SK-N-MC (cell line): ENCODE data around the gene CTBP2.

Source experiments
- EZH2 ChIP-seq: fragments of 200-600 bp; sonication (generic); IDR thresholded peaks from one replicate; pipeline ENCODE4 v1.6.1; 2017; ENCODE audit warnings: antibody characterized with exemption
- FOXP2 ChIP-seq: optimal IDR thresholded peaks from 2 replicates; pipeline ENCODE3; 2011; ENCODE audit warnings: mild to moderate bottlenecking, moderate library complexity; ENCODE audit not compliant: insufficient read depth; ENCODE audit errors: extremely low read length, control extremely low read depth
- POLR2AphosphoS5 ChIP-seq: IDR thresholded peaks from 2 replicates; pipeline ENCODE4 v1.6.1; 2012; ENCODE audit warnings: mild to moderate bottlenecking, low read depth, low read length, borderline replicate concordance

DNA sequence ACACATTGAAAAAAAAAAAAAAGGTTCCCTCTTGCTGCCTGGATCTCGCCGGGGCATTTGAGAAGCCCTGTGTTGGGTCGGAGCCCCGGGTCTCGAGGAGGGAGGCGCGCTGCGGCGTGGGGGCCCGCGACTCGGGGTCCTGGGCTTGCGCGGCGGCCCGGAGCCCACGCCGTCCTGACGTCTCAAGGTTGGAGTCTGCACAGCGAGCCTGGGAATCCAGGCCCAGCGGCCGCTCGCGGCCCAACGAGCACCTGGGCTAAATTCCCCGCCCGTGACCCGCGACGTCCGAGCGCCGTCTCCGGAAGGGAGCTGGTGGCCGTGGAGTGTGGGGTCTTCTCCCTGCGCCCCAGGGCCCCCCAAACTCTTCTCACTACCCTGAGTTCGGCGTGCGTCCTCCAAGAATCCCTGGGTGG, 1.4 kb upstream of the CTBP2 start:
- no peak for TF ChIP-seq EZH2
- TF ChIP-seq POLR2AphosphoS5 = no peak
- TF ChIP-seq FOXP2 = no peak
